Stomach (tissue), 9 donors: ENCODE data around the gene PI4K2B. TPM values are rescaled to one million over a fixed set of nuclear protein-coding genes. Genes with fewer than 3 reads are reported as not detected.
"Not testable (repeated sequence)": the region's sequence is repeated elsewhere in the genome, so short reads cannot be mapped to it uniquely, and the experiment has no call there.

Experiments used
- DNase-seq, 2 donors: peaks; one replicate each; pipeline versions ENCODE4 v3.0.0 to v3.0.0-alpha.2; 2013 to 2019
- H3K27ac ChIP-seq, 5 donors: fragments of 200-600 bp in 4 of 5; sonication (generic) in 4 of 5; one replicate each; pipeline ENCODE4 v1.5.1; 2013 to 2019; ENCODE audit warnings: mild to moderate bottlenecking in 1 of 5, moderate library complexity in 1 of 5
- H3K27me3 ChIP-seq, 3 donors: fragments of 200-600 bp; sonication (generic); one replicate each; pipeline ENCODE4 v1.5.1; 2017 to 2019; ENCODE audit warnings: mixed run types in 1 of 3
- H3K36me3 ChIP-seq, 4 donors: fragments of 200-600 bp; sonication (generic); 1 replicate in 3 of 4; 2 replicates in 1 of 4; pipeline ENCODE4 v1.5.1; 2016 to 2019
- H3K4me1 ChIP-seq, 4 donors: fragments of 200-600 bp; sonication (generic); one replicate each; pipeline ENCODE4 v1.5.1; 2016 to 2019
- H3K4me3 ChIP-seq, 4 donors: fragments of 200-600 bp; sonication (generic) in 3 of 4; one replicate each; pipeline ENCODE4 v1.5.1; 2016 to 2019; ENCODE audit warnings: mild to moderate bottlenecking in 1 of 4
- H3K9me3 ChIP-seq, 4 donors: fragments of 200-600 bp; sonication (generic); one replicate each; pipeline ENCODE4 v1.5.1; 2016 to 2019
- CTCF ChIP-seq, 7 experiments: fragments of 450-650 bp in 4 of 7; fragments of 200-600 bp in 3 of 7; sonication (generic) in 3 of 7; IDR thresholded peaks; one replicate each; pipeline ENCODE4 v1.5.1; 2016 to 2019; ENCODE audit warnings: antibody characterized with exemption in 7 of 7, control low read depth in 2 of 7, mild to moderate bottlenecking in 1 of 7
- EP300 ChIP-seq: sonication (generic); formaldehyde crosslinking; IDR thresholded peaks from one replicate; pipeline ENCODE4 v1.6.1; 2017; ENCODE audit warnings: antibody characterized with exemption
- POLR2A ChIP-seq, 4 donors: fragments of 450-650 bp; IDR thresholded peaks; one replicate each; pipeline ENCODE4 v1.6.1; 2016; ENCODE audit warnings: antibody characterized with exemption in 4 of 4, control low read depth in 2 of 4, mild to moderate bottlenecking in 1 of 4, moderate library complexity in 1 of 4
- POLR2AphosphoS5 ChIP-seq, 3 donors: sonication (generic); formaldehyde crosslinking; IDR thresholded peaks; one replicate each; pipeline ENCODE4 v1.6.1; 2016; ENCODE audit warnings: antibody characterized with exemption in 3 of 3
- WGBS, 5 donors: extraction: QIAGEN DNeasy Blood & Tissue Kit in 3 of 5; methylation state at CpG; one replicate each; pipeline versions ENCODE4 v1.1.5 to v1.1.7; 2013 to 2018; 5-methylcytosine and 5-hydroxymethylcytosine counted together
- intact Hi-C: fragments of 100-400 bp; cut with DNase I; formaldehyde crosslinking; loops from one replicate; pipeline ENCODE4 v1.15.1; 2023; ENCODE audit warnings: low total_unique reads
- polyA plus RNA-seq, 3 donors: library from polyadenylated mRNA; stranded (reverse); fragments of 200-250 nt; gene quantifications; one replicate each; pipeline ENCODE4 v1.2.3, GENCODE V29; 2013
- small RNA-seq, 4 donors: library from RNA; depleted of rRNA; stranded (forward); fragments of <200 nt; gene quantifications; one replicate each; pipeline ENCODE3, GENCODE V24; 2016
- total RNA-seq, 5 donors: library from RNA; depleted of rRNA; stranded (reverse); fragments of >200 nt; gene quantifications; one replicate each; pipeline versions ENCODE4 v1.1.0 to v1.2.3, GENCODE V29; 2014 to 2016
- donor health status: healthy with polysubstance abuse.
- donor health status: Bipolar disorder and iron deficiency.
- donor health status: healthy.

The PI4K2B gene
- total and polyA plus RNA-seq, 8 donors = 9.3 to 65.2 (median 21.5) TPM

GRCh38 chr4:25320773-25321172, 86.9 kb downstream of the PI4K2B start:
- Histone ChIP-seq H3K4me1 (no peaks in the 10 kb centered on the region), H3K36me3 (peaks cover 7 to 72% (median 51%) of the 10 kb centered on the region in 4 donors), H3K9me3 (no peaks in the 10 kb centered on the region), H3K27ac (no peak overlapping the region), H3K27me3 (no peaks in the 10 kb centered on the region), H3K4me3 (no peak overlapping the region)
- no peak for TF ChIP-seq EP300
- no peak for TF ChIP-seq POLR2AphosphoS5 (IDR thresholded peaks at IDR 0.05)
- TF ChIP-seq POLR2A (IDR thresholded peaks at IDR 0.05) = no peak
- no peak for TF ChIP-seq CTCF (IDR thresholded peaks at IDR 0.05)
- DNase-seq = no peak
- intact Hi-C loops = no loop called here
- WGBS, 5 donors = 68 to 79% (median 79%) methylated on average over 1 of the region's 1 CpG

GRCh38 chr4:25321703-25322102, 87.9 kb downstream of the PI4K2B start:
- Histone ChIP-seq H3K27me3 (no peaks in the 10 kb centered on the region), H3K4me1 (no peaks in the 10 kb centered on the region), H3K4me3 (no peak overlapping the region), H3K27ac (no peak overlapping the region), H3K9me3 (no peaks in the 10 kb centered on the region), H3K36me3 (peaks cover 0 to 63% (median 44%) of the 10 kb centered on the region in 4 donors)
- no peak for DNase-seq
- 88 to 93% (median 89%) methylated on average over 3 of the region's 3 CpGs for WGBS, 5 donors
- intact Hi-C loops = no loop called here
- no peak for TF ChIP-seq EP300

- WGBS, 5 donors = 95 to 100% (median 99%) methylated on average over 3 of the region's 3 CpGs
- H3K36me3 ChIP-seq, intact Hi-C loops, H3K9me3 ChIP-seq, H3K27me3 ChIP-seq, H3K27ac ChIP-seq, H3K4me3 ChIP-seq, DNase-seq: not testable (repeated sequence)
- H3K4me1 ChIP-seq = peaks cover 9 to 24% (median 12%) of the 10 kb centered on the region in 4 donors
These were observed 94.6 kb downstream of the PI4K2B start for GRCh38 chr4:25328463-25328862.

Small RNA genes lying within 50 kb of the gene (small RNA-seq; reads per million reads assigned to genes)
- 0 reads per million in 4 donors for gene RF00004

Other genes with a start within 250 kb of the PI4K2B start
- 1 to 10 TPM in 2 of 5 donors, not detected in 3; 4.4 to 9.1 TPM for gene LGI2, start 203.1 kb upstream of the PI4K2B start, total RNA-seq
- gene LGI2, start 203.1 kb upstream of the PI4K2B start, polyA plus RNA-seq = under 1 TPM; 0.10 to 0.31 (median 0.31) TPM
- gene SEPSECS, start 73.6 kb upstream of the PI4K2B start, total RNA-seq = 10 to 100 TPM in 1 of 5 donors, 1 to 10 TPM in 3, under 1 TPM in 1; 0.29 to 33.0 (median 9.4) TPM
- gene SEPSECS, start 73.6 kb upstream of the PI4K2B start, polyA plus RNA-seq = 1 to 10 TPM; 2.8 to 3.9 (median 3.5) TPM
- 10 to 100 TPM in 3 of 5 donors, 1 to 10 TPM in 2; 2.6 to 30.9 (median 13.9) TPM for gene ZCCHC4, start 78.7 kb downstream of the PI4K2B start, total RNA-seq
- 1 to 10 TPM; 3.4 to 5.3 (median 3.5) TPM for gene ZCCHC4, start 78.7 kb downstream of the PI4K2B start, polyA plus RNA-seq
- 10 to 100 TPM in 4 of 5 donors, 1 to 10 TPM in 1; 9.0 to 72.8 (median 42.8) TPM for gene ANAPC4, start 143.2 kb downstream of the PI4K2B start, total RNA-seq
- 10 to 100 TPM; 14.2 to 24.3 (median 16.6) TPM for gene ANAPC4, start 143.2 kb downstream of the PI4K2B start, polyA plus RNA-seq